ENCODE measurements around the gene DGKD.

DNA sequence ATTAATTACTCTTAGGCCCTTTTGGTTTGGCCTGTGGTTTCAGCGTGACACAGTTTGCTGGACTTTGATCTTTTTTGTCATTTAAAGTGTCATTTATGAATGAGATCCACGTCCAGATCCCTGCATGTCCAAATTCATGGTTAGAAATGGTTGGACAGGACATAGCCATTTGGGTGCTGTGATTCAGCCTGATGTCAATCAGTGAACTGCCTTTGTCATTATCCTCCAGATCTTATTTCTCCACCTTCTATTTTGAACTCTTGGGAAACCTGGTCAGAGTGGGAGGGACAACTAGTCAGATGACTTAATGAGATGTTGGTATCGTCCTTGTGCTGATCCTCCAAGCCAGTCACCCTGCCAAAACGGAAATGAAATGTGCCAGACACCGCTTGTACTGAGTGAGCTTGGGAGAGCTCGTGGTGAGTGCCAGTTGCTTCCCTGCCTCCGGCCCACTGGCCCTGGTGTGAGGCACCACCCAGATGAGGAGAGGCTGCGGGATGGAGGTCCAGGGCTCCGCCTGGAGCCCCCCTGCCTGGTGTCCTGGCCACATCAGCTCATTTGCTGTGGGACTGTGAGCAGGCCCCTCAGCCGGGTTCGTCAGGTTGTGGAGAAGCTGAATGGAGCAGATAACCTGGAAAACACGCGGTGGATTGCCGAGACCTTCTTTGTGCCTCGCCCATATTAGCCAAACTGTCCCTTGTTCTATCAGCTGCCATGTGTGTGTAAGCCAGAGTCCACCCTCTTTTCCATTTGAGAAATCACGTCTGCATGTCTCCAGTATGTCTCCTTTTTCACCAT, 70.1 kb downstream of the DGKD start:
- TF ChIP-seq, protein P1, sequence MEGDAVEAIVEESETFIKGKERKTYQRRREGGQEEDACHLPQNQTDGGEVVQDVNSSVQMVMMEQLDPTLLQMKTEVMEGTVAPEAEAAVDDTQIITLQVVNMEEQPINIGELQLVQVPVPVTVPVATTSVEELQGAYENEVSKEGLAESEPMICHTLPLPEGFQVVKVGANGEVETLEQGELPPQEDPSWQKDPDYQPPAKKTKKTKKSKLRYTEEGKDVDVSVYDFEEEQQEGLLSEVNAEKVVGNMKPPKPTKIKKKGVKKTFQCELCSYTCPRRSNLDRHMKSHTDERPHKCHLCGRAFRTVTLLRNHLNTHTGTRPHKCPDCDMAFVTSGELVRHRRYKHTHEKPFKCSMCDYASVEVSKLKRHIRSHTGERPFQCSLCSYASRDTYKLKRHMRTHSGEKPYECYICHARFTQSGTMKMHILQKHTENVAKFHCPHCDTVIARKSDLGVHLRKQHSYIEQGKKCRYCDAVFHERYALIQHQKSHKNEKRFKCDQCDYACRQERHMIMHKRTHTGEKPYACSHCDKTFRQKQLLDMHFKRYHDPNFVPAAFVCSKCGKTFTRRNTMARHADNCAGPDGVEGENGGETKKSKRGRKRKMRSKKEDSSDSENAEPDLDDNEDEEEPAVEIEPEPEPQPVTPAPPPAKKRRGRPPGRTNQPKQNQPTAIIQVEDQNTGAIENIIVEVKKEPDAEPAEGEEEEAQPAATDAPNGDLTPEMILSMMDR (IDR thresholded peaks at IDR 0.05; ENCODE audit: insufficient read depth, low read depth, low read length) = no peak
- no peak for TF ChIP-seq EZH2 (IDR thresholded peaks at IDR 0.05; ENCODE audit: insufficient read depth, low read length)
